DMS53 treated with DMSO at 0.1 percent for 48 hours (cell line): ENCODE data around the gene XRCC3.

Experiments
- DNase-seq: peaks from one replicate; lab custom pipeline; 2025; ENCODE audit not compliant: unreplicated experiment; lab: John Stamatoyannopoulos, UW

XRCC3 gene

DNA sequence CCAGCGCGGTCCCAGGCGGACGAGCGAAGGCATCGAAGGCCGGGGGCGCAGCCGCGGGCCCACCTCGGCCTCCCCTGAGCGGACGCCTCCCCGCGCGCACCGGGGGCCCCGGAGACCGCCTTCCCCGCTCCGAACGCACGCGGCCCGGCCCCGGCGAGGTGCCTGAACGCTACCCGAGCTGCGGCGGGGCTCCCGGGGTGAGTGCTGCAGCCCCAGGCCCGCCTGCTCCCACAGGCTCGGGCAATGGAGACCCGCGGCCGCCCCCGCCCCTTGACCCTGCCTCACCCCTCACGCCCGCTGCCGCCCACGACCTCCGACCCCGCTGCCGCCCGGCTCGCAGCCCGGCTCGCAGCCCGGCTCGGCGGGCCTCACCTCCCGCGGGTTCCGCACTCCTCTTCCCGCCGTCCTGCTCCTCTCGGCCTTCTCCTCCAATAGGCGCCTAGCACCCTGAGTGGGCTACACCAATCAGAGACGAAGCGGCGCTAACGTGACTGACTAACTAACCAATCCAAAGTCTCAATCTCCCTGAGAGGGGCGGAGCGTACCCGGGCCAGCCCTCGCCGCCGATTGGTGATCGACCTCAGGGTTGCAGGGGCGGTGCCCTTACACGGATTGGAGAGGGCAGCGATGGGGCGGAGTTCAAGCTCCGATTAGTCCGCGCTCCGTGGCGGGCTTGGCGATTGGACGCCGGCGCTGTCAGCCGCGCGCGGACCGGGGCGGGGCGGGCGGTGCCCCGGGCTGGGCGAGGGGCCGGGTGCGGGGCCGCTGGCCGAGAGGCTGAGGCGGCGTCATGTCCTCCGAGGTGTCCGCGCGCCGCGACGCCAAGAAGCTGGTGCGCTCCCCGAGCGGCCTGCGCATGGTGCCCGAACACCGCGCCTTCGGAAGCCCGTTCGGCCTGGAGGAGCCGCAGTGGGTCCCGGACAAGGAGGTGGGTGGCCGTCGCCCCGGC lies at the start of gene XRCC3, which contains the start of gene ZFYVE21:
TSS of gene XRCC3 (minus strand) at position 400 of the 949 bp plus-strand sequence. CDS start 4,364 bp downstream, outside the sequence.
TSS of gene ZFYVE21 (plus strand) at position 759 of the 949 bp plus-strand sequence. CDS start at position 791, 32 bp downstream.
- peak; percentile 90 for DNase-seq

DNA sequence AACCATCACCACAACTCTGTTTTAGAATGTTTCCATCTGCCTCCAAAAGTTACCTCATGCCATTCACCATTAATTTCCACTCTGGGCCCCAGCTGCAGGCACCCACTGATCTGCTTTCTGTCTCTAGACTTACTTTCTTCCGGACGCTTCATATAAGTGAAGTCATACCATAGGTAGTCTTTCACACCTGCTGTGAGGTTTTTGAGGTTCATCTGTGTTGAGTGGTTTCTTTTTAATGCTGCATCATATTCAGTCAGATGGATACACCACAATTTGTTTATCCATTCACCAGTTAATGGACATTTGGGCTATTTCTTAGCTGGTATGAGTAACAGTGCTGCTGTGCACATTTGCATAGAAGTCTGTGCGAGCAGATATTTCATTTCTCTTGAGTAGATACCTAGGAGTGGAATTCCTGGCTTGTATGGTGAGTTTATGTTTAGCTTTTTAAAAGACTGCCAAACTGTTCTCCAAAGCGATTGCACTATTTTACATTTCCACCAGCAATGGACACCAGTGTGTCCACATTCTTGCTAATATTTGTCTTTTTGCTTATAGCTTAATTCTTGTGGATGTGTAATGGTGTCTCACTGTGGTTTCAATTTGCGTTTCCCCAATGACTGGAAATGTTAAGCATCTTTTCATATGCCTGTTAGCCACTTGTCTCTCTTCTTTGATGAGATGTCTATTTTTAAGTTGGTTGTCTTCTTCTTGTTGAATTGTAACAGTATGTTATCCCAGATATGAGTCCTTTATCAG lies 48.7 kb upstream of the XRCC3 start:
- no peak for DNase-seq

DNA sequence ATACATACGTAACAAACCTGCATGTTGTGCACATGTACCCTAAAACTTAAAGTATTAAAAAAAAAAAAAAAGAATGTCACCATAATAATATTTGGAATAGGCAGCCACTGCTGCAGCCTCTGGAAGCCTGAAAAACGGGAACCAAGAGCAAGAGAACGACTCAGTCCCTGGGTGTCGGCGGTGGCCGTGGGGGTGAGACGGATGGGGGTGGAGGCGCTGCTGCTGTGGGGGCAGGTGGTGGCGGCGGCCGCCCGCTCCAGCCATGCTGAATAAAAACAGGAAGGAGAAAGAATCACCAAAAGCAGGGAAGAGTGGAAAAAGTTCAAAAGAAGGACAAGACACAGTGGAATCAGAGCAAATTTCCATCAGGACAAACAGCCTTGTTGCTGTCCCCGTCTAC lies 47.3 kb upstream of the XRCC3 start:
- DNase-seq: no peak

DNA sequence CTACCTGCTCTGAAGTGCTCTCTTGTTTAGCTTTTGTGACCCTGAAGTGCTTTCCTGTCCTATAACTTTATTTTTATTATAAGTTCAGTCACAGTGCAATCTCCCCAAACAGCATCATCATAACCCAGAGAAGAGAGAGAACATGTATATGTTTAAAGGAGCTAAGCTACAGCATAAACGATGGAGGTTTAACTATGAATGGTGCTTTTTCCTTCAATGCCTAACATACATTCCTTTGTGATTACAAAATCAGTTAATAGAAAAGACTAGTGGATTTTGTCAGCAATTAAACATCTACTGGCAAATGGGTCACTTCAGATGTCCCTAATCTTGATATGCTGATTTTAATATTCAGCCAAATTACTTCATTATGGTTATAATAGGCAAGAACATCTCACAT lies 46.8 kb upstream of the XRCC3 start:
- DNase-seq: no peak

DNA sequence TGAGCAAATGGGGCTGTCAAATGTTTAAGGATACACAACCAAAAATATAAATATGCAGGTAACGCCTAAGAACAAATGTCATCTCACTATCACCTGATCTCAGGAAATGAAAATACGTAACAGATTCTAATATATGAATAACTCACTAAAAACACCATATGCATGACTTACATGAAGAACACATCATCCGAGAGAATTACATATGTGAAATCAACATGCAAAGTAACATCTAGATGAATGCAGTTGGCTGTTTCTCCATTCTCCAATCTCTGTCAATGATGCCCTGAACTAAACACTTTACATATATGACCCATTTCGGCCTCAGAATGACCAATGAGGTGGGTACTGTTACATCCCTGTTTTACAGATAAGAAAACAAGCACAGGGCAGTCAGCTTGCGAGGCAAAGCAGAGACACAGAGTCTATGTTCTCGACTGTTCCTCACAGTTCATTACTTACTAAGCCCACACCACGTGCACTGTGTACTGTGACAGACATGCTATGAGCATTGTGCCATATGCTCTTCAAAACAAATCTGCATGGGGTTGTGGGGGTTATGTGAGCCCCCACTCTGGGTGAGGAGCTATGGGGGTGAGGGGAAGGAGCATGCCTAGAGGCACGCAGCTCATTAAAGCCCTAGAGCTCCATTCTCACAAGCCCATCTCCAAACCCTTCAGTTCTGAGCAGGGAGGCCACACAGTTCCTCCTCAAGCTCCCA lies 43.0 kb upstream of the XRCC3 start:
- DNase-seq: no peak

DNA sequence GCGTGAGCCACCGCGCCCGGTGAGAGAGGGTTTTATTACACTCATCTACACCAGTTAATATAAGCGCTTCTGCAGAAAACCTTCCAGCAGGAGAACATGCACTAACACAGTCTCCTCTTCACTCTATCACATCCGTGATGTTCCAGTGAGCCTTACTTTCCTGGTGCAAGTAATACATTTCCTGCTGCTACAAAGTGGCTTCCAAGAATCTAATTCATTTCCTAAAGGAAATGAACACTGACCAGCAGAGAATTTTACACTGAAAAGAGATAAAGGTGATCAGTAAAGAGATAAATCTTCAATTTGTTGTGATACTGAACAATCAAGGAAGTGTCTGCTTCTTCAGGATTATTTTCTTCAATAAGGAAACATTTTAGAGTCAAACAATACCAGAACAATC lies 39.8 kb upstream of the XRCC3 start:
- DNase-seq: no peak

DNA sequence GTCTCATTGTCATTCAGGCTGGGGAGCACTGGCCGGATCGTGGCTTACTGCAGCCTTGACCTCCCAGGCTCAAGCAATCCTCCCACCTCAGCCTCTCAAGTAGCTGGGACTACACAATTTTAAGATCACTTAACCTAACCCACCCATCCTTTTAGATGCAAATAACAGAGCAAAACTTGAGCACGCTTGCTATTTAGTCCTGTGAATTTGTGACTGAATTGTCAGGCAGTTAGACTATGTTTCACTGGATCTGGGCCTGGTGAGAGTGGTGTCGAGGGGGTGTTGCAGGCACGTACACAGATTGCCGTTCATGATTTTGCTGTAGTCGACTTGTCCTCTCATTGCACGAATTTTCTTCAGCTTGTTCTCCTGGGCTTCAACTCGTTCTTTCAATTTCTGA lies 38.5 kb upstream of the XRCC3 start:
- DNase-seq: no peak

DNA sequence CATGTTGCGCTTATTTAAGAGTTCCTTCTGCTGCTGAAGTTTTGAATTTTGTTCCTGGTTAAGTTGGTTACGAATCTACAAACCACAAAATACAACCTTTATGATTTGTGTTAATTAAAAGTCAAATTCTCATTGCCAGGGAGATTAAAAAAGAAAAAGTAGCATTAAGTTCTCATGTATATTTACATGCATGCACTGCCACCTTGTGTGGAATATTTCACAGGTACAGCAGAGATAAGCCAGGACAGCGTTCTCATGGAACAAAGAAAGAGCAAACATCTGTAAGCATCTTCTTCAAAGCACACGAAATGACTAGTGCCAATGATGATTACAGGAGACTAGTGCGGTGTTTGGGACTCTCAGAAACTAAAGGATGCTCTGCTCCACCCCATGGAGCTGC lies 34.6 kb upstream of the XRCC3 start:
- DNase-seq: no peak

DNA sequence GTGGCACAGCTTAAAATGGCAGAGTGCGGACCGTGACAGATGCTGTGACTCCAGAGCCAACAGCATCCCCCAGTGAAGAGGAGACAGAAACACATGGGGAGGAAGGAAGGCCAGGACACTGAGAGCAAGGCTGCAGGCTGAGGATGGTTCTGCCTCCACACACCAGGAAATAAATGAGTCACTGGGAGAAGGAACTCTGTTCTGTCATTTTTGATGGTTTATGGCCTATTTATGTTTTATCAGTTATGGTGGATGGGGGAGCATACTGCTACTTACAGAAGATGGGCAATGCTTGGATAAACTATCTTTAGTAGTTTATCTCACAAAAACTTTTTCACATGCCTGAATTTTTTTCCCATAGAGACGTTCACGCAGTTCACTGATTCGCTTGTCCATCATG lies 34.2 kb upstream of the XRCC3 start:
- DNase-seq: no peak

DNA sequence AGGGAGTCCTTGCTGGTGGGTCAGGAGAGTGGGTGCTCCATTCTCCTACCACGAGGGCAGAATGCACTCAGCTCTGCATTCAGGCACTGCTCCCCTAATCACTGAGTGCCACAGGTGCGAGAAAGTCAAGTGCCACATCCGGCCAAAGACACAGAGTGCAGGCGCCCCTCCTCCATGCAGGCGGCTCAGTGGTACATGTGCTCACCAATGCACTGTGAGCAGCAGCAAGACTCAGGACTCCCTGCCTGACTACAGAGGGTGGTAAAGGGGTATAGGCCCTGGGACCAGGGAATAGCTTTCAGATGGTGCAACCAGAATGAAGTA lies 33.2 kb upstream of the XRCC3 start:
- no peak for DNase-seq

DNA sequence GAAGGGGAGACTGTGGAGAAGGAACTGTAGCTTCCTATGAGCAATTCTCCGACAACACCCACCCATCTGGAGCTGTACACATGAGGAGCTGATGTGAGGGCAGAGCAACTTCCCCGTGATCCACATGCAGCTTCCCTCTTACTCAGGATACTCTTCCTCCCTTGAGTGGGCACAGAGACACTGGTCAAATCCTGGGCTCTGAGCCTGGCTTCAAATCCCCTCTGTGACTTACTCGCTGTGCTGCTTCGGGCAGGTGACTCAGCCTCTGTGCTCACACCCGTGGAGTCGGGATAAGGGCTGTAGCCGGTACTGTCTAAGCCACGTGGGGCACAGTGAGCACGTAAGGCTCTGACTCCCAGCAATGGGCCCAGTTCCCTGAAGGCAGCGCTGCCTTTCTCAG lies 31.4 kb upstream of the XRCC3 start:
- no peak for DNase-seq

DNA sequence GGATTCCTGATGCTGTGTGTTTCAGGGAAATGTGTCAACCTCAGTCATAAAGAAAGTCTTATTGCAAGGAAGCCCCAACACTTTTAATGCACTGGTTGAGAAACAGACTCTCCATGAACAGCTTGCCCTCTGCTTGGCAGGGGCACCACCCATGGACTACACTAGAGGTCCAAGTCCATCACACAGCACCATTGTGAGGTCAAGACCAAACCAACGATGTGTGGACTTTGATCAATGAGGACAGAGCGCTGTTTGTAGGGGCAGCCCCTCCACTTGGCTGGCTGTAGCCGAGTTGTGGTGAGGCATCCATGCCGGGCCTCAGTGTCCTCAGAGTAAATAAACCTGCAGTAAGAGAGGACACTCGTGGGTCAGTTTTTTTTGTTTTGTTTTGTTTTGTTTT lies 30.2 kb upstream of the XRCC3 start:
- no peak for DNase-seq

DNA sequence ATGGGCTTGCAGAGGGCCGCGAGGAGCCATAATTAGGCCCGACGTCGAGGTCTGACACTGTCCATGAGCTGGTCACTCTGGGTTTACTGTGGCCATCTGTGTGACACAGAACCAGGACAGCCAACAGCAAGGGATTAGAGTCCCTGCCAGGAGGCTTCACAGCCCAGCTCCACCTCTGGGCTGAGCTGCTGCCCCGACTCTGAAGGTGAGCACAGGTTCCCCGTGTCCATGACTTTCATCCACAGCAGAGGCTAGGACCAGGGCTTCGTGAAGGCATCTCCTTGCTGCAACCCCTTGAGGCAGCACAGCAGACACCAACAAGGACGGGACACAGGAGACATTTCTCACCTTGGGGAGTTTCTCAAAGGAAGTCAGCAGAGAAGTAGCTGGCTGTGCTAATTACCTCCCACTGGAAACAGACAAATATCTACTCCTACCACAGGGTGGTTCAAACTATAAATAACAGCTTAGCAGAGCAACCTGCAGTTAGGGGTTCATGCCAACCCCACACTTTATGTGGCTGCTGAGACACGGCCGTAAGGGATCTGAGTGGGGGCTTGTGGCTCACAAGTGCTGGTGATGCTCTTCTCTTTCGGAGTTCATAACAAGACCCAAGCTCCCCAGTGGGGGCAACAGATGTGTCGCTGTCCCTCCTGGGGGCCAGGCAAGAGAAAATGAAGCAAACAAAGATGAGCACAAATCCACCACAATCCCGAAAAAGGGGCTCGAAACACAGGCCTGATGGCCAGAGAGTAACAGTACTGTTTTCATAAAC lies 29.6 kb upstream of the XRCC3 start:
- DNase-seq: no peak

DNA sequence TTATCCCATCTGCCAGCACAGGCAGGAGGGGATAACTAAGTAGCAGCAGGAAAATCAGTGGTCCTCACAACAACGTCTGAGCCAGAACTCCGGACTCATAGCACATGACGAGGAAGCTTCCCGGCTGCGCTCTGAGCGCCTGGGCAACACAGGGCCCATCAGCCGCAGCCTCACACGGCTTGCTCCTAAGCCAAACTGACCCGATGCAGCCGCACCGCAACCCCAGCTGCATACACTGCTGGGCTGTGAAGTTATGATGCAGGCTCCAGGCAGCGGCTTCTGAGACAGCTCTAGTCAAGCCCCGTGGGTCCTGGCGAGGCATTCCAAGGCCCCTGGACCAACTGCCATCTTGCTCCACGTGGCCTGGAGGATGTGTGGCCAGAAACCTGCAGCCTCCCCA lies 28.4 kb upstream of the XRCC3 start:
- DNase-seq: no peak

DNA sequence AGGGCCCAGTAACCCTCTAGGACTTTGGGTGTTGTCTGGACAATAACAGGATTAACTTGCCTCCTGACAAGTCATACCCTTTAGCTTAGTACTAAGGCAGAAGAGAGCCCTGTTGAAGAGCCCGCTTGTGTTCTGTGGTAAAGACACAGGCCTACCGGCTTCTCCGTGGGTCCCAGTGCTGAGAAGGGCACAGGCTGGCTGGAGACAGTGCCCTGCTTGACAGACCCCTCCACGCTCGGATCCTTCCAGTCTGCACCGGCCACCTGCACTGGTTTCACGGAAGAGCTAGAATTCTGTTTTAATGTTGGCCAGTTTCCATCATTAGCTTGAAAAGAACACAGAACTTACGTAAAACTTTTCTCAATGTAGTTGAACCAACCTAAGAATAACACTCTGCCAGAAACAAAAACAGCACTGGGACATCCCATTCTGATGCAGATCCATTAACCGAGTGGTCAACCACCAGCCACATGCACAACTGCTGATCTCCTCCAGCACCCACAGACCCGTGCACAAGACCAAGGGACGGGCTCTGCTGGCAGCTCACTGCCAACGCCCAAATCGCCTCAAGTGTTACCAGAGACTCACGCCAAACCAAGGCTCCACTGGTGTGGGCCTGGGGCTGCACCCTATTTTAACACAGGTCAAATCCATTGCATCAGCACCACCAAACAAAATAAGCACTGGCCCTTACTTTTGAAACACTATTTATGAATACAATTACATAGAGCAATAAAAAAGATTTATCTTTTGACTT lies 27.4 kb upstream of the XRCC3 start:
- no peak for DNase-seq

DNA sequence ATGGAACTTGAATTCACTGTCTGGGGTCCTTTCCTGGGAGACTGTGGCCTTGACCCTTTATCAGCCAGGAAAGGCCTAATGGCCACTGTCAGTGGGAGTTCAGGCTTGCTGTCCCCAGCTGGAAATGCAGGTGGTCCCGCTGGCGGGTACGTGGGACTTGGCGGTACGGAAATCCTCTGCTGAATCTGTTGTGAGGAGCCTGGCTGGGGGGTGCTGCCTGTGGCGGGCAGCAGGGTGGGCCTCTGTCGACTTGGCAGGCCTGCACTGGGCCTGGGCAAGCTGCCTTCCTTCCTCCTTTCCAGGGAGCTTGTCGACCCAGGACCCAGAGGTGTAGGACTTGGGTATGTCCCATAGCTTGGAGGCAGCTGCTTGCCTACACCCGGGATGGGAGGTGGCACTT lies 26.6 kb upstream of the XRCC3 start:
- DNase-seq: no peak

DNA sequence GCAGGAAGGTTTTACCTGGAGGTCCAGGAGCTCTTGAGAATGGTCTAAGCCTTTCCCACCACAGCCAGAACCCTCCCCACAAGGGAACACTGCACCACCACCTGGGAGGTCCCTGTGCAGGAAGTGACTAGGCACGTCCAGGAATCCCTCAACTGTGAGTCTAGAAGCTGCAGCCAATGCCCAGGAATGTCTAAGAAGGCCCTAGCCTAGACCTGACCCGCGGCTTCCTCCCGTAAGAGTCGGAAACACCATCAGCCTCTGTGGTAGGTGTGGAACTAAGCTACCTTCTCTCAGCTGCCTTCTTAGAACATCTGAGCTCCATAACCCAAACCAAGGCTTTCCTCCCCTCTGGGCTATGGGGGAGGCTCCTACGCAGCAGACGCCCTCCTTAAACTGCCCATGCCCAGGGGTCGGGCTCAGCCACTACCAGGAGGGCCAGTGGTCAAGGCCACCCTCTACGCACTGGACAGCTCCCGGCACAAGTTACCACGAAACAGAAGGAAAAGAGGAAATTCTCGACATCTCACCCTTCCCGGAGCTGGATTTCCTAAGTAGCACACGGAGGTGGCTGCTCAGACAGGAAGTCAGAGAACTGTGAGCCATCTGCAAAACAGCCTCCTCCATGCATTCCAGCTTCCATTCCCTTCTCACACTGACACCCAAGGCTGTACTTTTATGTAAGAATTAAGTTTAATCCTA lies 25.9 kb upstream of the XRCC3 start:
- no peak for DNase-seq

DNA sequence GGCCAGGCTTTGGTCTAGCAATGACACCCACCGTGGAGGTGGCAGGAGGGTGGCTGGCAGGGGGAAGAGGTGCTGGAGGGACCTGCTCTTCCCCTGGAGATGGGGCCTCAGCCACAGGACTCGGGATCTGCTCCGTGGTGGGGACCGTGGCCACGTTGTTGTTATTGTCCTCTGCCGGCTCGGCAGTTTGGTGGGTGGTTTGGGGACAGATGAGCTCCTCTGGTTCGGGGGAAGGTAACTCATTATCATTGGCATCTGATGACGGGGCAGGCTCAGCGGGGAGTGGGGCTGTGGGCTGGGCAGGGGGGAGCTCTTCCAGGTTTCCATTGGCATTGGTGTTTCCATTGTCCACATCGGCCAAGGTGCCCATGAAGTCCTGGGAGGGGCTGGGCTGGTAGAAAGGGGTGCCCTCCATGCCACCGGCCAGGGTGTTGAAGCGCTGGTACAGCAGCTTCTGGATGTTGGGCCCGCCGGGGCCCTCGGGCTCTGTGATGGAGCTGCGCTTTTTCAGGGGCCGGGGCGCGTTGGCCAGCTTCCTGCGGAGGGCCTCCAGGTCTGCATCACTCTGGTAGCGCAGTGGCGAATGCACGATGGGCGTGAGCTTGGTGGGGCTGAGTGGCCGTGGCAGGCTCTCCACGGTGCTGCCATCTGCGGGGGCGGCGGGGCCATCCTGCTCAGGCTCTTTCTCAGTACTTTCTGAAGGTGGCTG lies 24.7 kb upstream of the XRCC3 start:
- DNase-seq: no peak

DNA sequence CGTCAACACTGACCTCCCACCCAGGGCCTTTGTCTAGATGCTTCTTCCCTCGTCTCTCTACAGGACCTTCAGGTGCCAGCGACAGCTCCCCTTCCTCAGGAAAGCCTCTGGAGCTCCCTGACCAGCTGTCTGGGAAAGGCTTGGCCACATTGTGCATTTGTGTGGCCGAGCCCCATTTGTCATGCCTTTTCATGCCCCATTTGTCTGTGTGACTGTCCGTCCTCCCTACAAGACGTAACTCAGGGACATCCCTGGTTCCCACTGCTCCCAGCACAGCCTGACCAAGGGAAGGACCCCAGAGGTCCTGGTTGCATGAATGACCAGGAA lies 24.2 kb upstream of the XRCC3 start:
- no peak for DNase-seq
